AG08395 (cell line): Measurements from ENCODE around the gene GNG3.
A peak's percentile ranks its signal among the peaks of the same experiment; 100 is the strongest.
"Not testable (repeated sequence)": the region's sequence is repeated elsewhere in the genome, so short reads cannot be mapped to it uniquely, and the experiment has no call there.

ENCODE experiments used
- DNase-seq: peaks from one replicate; pipeline ENCODE4 v3.0.0; 2012; ENCODE audit warnings: mixed read lengths, low spot score

GNG3 gene

GRCh38 chr11:62707277-62707861, at the start of gene GNG3, which contains the start of gene BSCL2:
TSS of gene GNG3 (plus strand) at chr11:62707676. CDS start at chr11:62708296, 620 bp downstream.
TSS of gene BSCL2 (minus strand) at chr11:62707424. CDS start at chr11:62707195, 229 bp downstream.
- no peak for DNase-seq

- DNase-seq = no peak
Observed at GRCh38 chr11:62664405-62665074, 42.9 kb upstream of the GNG3 start.

GRCh38 chr11:62665075-62665598, 42.3 kb upstream of the GNG3 start, which contains the start of the genes C11orf98 and CSKMT:
TSS of gene C11orf98 (minus strand) at chr11:62665210. CDS start at chr11:62665169, 41 bp downstream.
TSS of gene CSKMT (plus strand) at chr11:62665312. CDS start at chr11:62665880, 568 bp downstream.
- DNase-seq = peak; percentile 98

GRCh38 chr11:62665599-62666258, 41.7 kb upstream of the GNG3 start:
- DNase-seq = peak; percentile 41

- no peak for DNase-seq
Observed at GRCh38 chr11:62666259-62666926, 41.1 kb upstream of the GNG3 start.

- no peak for DNase-seq
Observed at GRCh38 chr11:62667460-62667859, 40.0 kb upstream of the GNG3 start.

- DNase-seq = no peak
Observed at GRCh38 chr11:62669420-62670161, 37.9 kb upstream of the GNG3 start.

GRCh38 chr11:62671236-62671607, 36.3 kb upstream of the GNG3 start:
- DNase-seq = peak; percentile 35

- DNase-seq = peak; percentile 69
Observed at GRCh38 chr11:62671608-62672389, 35.7 kb upstream of the GNG3 start, which contains the start of the genes LBHD1 and UQCC3. TSS of gene LBHD1 (minus strand) at chr11:62672267. CDS start at chr11:62670031, 2,236 bp downstream. TSS of gene UQCC3 (plus strand) at chr11:62671673. CDS start at chr11:62671746, 73 bp downstream.

- DNase-seq = no peak
Observed at GRCh38 chr11:62673196-62673525, 34.3 kb upstream of the GNG3 start.

GRCh38 chr11:62675415-62675814, 32.1 kb upstream of the GNG3 start:
- DNase-seq = not testable (repeated sequence)

GRCh38 chr11:62676698-62677097, 30.8 kb upstream of the GNG3 start:
- DNase-seq = no peak

- no peak for DNase-seq
Observed at GRCh38 chr11:62677156-62677555, 30.3 kb upstream of the GNG3 start.

- no peak for DNase-seq
Observed at GRCh38 chr11:62677714-62678113, 29.8 kb upstream of the GNG3 start.

GRCh38 chr11:62678433-62678769, 29.1 kb upstream of the GNG3 start:
- no peak for DNase-seq

GRCh38 chr11:62678770-62679696, 28.4 kb upstream of the GNG3 start, which contains the start of gene UBXN1:
TSS of gene UBXN1 (minus strand) at chr11:62679073. CDS start at chr11:62678923, 150 bp downstream.
- DNase-seq = peak; percentile 91

- peak; percentile 81 for DNase-seq
Observed at GRCh38 chr11:62680825-62681240, 26.6 kb upstream of the GNG3 start.

- no peak for DNase-seq
Observed at GRCh38 chr11:62682518-62682917, 25.0 kb upstream of the GNG3 start.
